Peyer's patch (tissue), 4 donors: ENCODE data around the gene CD6. TPM values are rescaled to one million over a fixed set of nuclear protein-coding genes. Genes with fewer than 3 reads are reported as not detected.
A peak's percentile ranks its signal among the peaks of the same experiment; 100 is the strongest.

ENCODE experiments used
- DNase-seq, 3 donors: peaks; one replicate each; pipeline ENCODE4 v3.0.0-alpha.2; 2017 to 2019
- H3K27ac ChIP-seq, 4 donors: fragments of 200-600 bp; sonication (generic); one replicate each; pipeline ENCODE4 v1.5.1; 2016 to 2019
- H3K27me3 ChIP-seq, 2 donors: fragments of 200-600 bp; sonication (generic); one replicate each; pipeline ENCODE4 v1.5.1; 2019
- H3K36me3 ChIP-seq, 3 donors: fragments of 200-600 bp; sonication (generic); one replicate each; pipeline ENCODE4 v1.5.1; 2016 to 2019
- H3K4me1 ChIP-seq, 4 donors: fragments of 200-600 bp; sonication (generic); one replicate each; pipeline ENCODE4 v1.5.1; 2016 to 2019
- H3K4me3 ChIP-seq, 4 donors: fragments of 200-600 bp; sonication (generic); 1 replicate in 3 of 4; 2 replicates in 1 of 4; pipeline ENCODE4 v1.5.1; 2016 to 2019; ENCODE audit warnings: mild to moderate bottlenecking in 1 of 4
- H3K9me3 ChIP-seq, 4 donors: fragments of 200-600 bp; sonication (generic); one replicate each; pipeline ENCODE4 v1.5.1; 2016 to 2019; ENCODE audit warnings: mild to moderate bottlenecking in 1 of 4
- CTCF ChIP-seq, 6 experiments: fragments of 450-650 bp in 4 of 6; fragments of 200-600 bp in 2 of 6; sonication (generic) in 1 of 6; IDR thresholded peaks; one replicate each; pipeline ENCODE4 v1.5.1; 2017 to 2019; ENCODE audit warnings: antibody characterized with exemption in 6 of 6, mild to moderate bottlenecking in 3 of 6, moderate library complexity in 1 of 6
- POLR2A ChIP-seq, 2 donors: fragments of 450-650 bp; IDR thresholded peaks; one replicate each; pipeline ENCODE4 v1.5.1; 2017; ENCODE audit warnings: antibody characterized with exemption in 2 of 2, mild to moderate bottlenecking in 2 of 2, moderate library complexity in 2 of 2
- total RNA-seq, 4 donors: library from RNA; depleted of rRNA; stranded (reverse); fragments of >200 nt; gene quantifications; one replicate each; pipeline ENCODE4 v1.1.0, GENCODE V29; 2016

CD6 gene
- total RNA-seq, 4 donors from 2014 or later: 3.3 to 15.7 (median 4.7) TPM

GRCh38 chr11:60927600-60927999 lies 43.9 kb upstream of the CD6 start:
- H3K4me1 ChIP-seq: peaks cover 5 to 23% (median 11%) of the 10 kb centered on the region in 4 donors
- H3K4me3 ChIP-seq: no peak overlapping the region
- no peak for TF ChIP-seq POLR2A (IDR thresholded peaks at IDR 0.05)
- TF ChIP-seq CTCF (IDR thresholded peaks at IDR 0.05): no peak
- no peaks in the 10 kb centered on the region for H3K9me3 ChIP-seq
- peaks cover 0 to 5% (median 0%) of the 10 kb centered on the region in 3 donors for H3K36me3 ChIP-seq
- no peak overlapping the region for H3K27ac ChIP-seq
- peaks cover 0 to 10% of the 10 kb centered on the region in 2 donors for H3K27me3 ChIP-seq
- peak in 1 of 3 donors; percentile 37 for DNase-seq

- peak in 1 of 3 donors; percentile 40 for DNase-seq
Observed at GRCh38 chr11:60928563-60929001, 42.9 kb upstream of the CD6 start.

GRCh38 chr11:60929764-60930163 lies 41.7 kb upstream of the CD6 start:
- H3K36me3 ChIP-seq: no peaks in the 10 kb centered on the region
- H3K27me3 ChIP-seq: peaks cover 0 to 5% of the 10 kb centered on the region in 2 donors
- DNase-seq: peak in 1 of 3 donors; percentile 12
- no peak overlapping the region for H3K4me3 ChIP-seq
- no peaks in the 10 kb centered on the region for H3K9me3 ChIP-seq
- H3K27ac ChIP-seq: no peak overlapping the region
- TF ChIP-seq CTCF (IDR thresholded peaks at IDR 0.05): no peak
- TF ChIP-seq POLR2A (IDR thresholded peaks at IDR 0.05): no peak
- peaks cover 2 to 11% (median 8%) of the 10 kb centered on the region in 4 donors for H3K4me1 ChIP-seq

More at GRCh38 chr11:60928563-60929001, 42.9 kb upstream of the CD6 start:
- Histone ChIP-seq H3K36me3 (no peaks in the 10 kb centered on the region), H3K27ac (no peak overlapping the region), H3K9me3 (no peaks in the 10 kb centered on the region), H3K27me3 (peaks cover 0 to 10% of the 10 kb centered on the region in 2 donors), H3K4me1 (peaks cover 5 to 23% (median 12%) of the 10 kb centered on the region in 4 donors), H3K4me3 (no peak overlapping the region)
- TF ChIP-seq CTCF (IDR thresholded peaks at IDR 0.05) (no peak), POLR2A (IDR thresholded peaks at IDR 0.05) (no peak)

GRCh38 chr11:60930394-60930793 lies 41.1 kb upstream of the CD6 start:
- Histone ChIP-seq H3K36me3 (no peaks in the 10 kb centered on the region), H3K4me1 (peaks cover 0 to 10% (median 5%) of the 10 kb centered on the region in 4 donors), H3K9me3 (no peaks in the 10 kb centered on the region), H3K27ac (no peak overlapping the region), H3K27me3 (no peaks in the 10 kb centered on the region), H3K4me3 (no peak overlapping the region)
- TF ChIP-seq CTCF (IDR thresholded peaks at IDR 0.05): no peak
- peak in 2 of 3 donors; percentile 21 to 27 for DNase-seq

GRCh38 chr11:60931917-60932316 lies 39.6 kb upstream of the CD6 start:
- DNase-seq: peak; percentile 42 to 96 (median 92)
- no peaks in the 10 kb centered on the region for H3K9me3 ChIP-seq
- H3K27me3 ChIP-seq: no peaks in the 10 kb centered on the region
- H3K4me3 ChIP-seq: no peak overlapping the region
- peaks cover 0 to 10% (median 3%) of the 10 kb centered on the region in 4 donors for H3K4me1 ChIP-seq
- no peaks in the 10 kb centered on the region for H3K36me3 ChIP-seq
- TF ChIP-seq POLR2A (IDR thresholded peaks at IDR 0.05) (no peak), CTCF (IDR thresholded peaks at IDR 0.05) (no peak)
- H3K27ac ChIP-seq: peak overlapping the region in 2 of 4 donors; percentile 65 to 80
